ENCODE measurements around the gene TRIM52.
A peak's percentile ranks its signal among the peaks of the same experiment; 100 is the strongest.

The TRIM52 gene

GRCh38 chr5:181224390-181225229 lies 36.3 kb downstream of the TRIM52 start:
- Histone ChIP-seq H3K9ac (ENCODE audit: low read depth, low read length) (peak overlapping the region; percentile 96), H3K27me3 (ENCODE audit: control insufficient read depth, insufficient read depth, low read length) (no peaks in the 10 kb centered on the region), H3K4me2 (ENCODE audit: low read length) (peak overlapping the region; percentile 90), H3K4me3 (ENCODE audit: low read length) (peak overlapping the region; percentile 87), H3K9me3 (replicated peaks; ENCODE audit: low read length) (no peaks in the 10 kb centered on the region), H3K4me1 (ENCODE audit: control insufficient read depth, insufficient read depth, low read length) (peaks cover 11% of the 10 kb centered on the region), H3K36me3 (ENCODE audit: insufficient read depth, low read length) (peaks cover 3% of the 10 kb centered on the region)

DNA sequence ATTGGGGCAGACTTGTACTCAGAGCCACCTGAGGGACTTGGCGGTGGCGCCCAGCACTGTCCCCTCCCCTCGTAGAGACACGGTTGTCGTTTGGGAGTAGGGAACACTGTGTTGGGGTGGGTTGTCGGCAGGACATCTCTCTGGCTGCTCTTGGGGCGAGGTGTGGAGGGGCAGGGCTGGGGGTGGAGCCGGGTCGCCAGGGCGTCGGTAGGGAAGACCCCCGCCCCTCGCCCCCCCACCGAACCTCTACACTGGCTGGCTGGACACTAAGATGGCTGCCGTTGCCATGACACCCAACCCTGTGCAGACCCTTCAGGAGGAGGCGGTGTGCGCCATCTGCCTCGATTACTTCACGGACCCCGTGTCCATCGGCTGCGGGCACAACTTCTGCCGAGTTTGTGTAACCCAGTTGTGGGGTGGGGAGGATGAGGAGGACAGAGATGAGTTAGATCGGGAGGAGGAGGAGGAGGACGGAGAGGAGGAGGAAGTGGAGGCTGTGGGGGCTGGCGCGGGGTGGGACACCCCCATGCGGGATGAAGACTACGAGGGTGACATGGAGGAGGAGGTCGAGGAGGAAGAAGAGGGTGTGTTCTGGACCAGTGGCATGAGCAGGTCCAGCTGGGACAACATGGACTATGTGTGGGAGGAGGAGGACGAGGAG lies 37.1 kb downstream of the TRIM52 start:
- Histone ChIP-seq H3K9me3 (replicated peaks; ENCODE audit: low read length) (no peaks in the 10 kb centered on the region), H3K9ac (ENCODE audit: low read depth, low read length) (peak overlapping the region; percentile 96), H3K27me3 (ENCODE audit: control insufficient read depth, insufficient read depth, low read length) (no peaks in the 10 kb centered on the region), H3K4me1 (ENCODE audit: control insufficient read depth, insufficient read depth, low read length) (peaks cover 11% of the 10 kb centered on the region), H3K4me3 (ENCODE audit: low read length) (peak overlapping the region; percentile 87), H3K4me2 (ENCODE audit: low read length) (peak overlapping the region; percentile 90), H3K36me3 (ENCODE audit: insufficient read depth, low read length) (peaks cover 3% of the 10 kb centered on the region)

DNA sequence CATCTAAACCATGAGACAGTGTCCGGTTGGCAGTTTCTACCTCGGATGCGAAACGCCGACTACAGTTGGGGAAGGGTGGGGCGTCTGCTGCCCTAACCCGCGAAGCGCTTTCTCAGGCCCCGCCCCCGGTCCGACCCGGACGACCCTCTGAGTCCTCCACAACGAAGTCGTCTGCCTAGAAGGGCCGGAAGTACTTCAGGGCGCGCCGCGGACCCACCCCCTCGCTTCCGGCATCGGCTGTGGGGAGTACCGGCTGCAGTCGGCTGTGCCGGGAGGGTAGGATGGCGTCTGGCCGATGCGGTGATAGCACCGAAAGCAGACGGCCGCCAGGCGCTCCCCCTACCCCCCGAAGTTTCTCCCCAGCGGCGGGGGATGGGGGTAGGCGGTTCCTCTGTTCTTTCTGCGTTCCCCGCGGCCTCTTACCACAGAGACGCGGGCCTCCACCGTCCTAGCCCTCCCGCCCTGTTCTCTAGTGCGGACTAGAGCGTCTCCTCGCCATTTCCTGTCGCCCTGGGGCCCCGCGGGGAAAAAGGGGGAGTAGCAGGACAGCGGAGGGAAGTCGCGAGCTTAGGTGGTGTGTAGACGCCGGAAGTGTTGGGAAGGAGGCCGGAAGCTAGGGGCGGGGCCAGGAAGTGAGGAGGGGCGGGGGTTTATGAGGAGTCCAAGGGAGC lies 37.8 kb downstream of the TRIM52 start, which contains the start of gene TRIM41:
Gene TRIM41, plus strand, starts transcription at position 224 of the 671 bp plus-strand sequence. CDS start 719 bp downstream, outside the sequence.
- Histone ChIP-seq H3K9ac (ENCODE audit: low read depth, low read length) (peak within 1 kb of the TSS; percentile 96), H3K4me2 (ENCODE audit: low read length) (peak within 1 kb of the TSS; percentile 90), H3K36me3 (ENCODE audit: insufficient read depth, low read length) (peaks cover 3% of the 10 kb centered on the region), H3K27me3 (ENCODE audit: control insufficient read depth, insufficient read depth, low read length) (no peaks in the 10 kb centered on the region), H3K4me3 (ENCODE audit: low read length) (peak within 1 kb of the TSS; percentile 87), H3K4me1 (ENCODE audit: control insufficient read depth, insufficient read depth, low read length) (peaks cover 11% of the 10 kb centered on the region), H3K9me3 (replicated peaks; ENCODE audit: low read length) (no peaks in the 10 kb centered on the region)

GRCh38 chr5:181222630-181223057 lies 38.3 kb downstream of the TRIM52 start:
- peak overlapping the region; percentile 96 for H3K9ac ChIP-seq (ENCODE audit: low read depth, low read length)
- peak overlapping the region; percentile 90 for H3K4me2 ChIP-seq (ENCODE audit: low read length)
- H3K27me3 ChIP-seq (ENCODE audit: control insufficient read depth, insufficient read depth, low read length) = no peaks in the 10 kb centered on the region
- H3K4me1 ChIP-seq (ENCODE audit: control insufficient read depth, insufficient read depth, low read length) = peaks cover 14% of the 10 kb centered on the region
- peaks cover 3% of the 10 kb centered on the region for H3K36me3 ChIP-seq (ENCODE audit: insufficient read depth, low read length)
- peak overlapping the region; percentile 87 for H3K4me3 ChIP-seq (ENCODE audit: low read length)
- no peaks in the 10 kb centered on the region for H3K9me3 ChIP-seq (replicated peaks; ENCODE audit: low read length)

DNA sequence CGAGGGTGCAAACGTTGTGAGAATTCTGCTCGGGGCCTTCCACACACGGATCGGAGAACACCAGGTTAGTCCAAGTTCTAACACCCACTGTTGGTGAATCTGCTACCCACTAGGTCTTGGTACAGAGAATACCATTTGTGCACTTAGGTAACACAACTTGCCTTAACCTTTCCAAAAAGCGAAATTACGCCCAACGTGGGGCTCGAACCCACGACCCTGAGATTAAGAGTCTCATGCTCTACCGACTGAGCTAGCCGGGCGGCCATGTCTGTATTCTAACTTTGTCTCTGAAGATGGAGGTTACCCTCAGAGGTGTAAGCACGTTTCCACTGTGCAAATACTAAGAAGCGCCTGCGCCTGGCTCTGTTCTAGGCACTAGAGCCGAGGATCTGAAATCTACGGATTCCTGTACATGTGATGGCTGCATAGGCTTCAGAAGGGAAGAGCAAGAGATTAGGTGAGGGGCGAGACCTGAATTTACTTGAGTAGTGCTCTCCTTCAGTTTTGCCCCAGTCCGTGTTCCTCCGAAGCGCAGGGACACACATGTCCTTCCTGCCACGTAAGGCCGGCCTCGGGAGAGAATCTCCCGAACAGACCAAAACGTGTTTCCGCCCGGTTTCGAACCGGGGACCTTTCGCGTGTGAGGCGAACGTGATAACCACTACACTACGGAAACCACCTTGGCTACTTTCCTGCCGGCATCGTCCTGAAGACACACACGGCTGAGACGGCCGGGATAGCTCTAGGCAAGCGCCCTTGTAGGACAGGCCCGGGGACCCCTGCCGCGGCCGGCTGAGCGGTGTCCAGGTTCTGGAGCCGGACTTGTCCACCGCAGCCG lies 38.9 kb downstream of the TRIM52 start:
- Histone ChIP-seq H3K27me3 (ENCODE audit: control insufficient read depth, insufficient read depth, low read length) (no peaks in the 10 kb centered on the region), H3K36me3 (ENCODE audit: insufficient read depth, low read length) (peaks cover 1% of the 10 kb centered on the region), H3K4me3 (ENCODE audit: low read length) (peak overlapping the region; percentile 87), H3K4me2 (ENCODE audit: low read length) (peak overlapping the region; percentile 90), H3K9me3 (replicated peaks; ENCODE audit: low read length) (no peaks in the 10 kb centered on the region), H3K4me1 (ENCODE audit: control insufficient read depth, insufficient read depth, low read length) (peaks cover 16% of the 10 kb centered on the region), H3K9ac (ENCODE audit: low read depth, low read length) (peak overlapping the region; percentile 96)

GRCh38 chr5:181221105-181221791 lies 39.7 kb downstream of the TRIM52 start:
- Histone ChIP-seq H3K36me3 (ENCODE audit: insufficient read depth, low read length) (no peaks in the 10 kb centered on the region), H3K9me3 (replicated peaks; ENCODE audit: low read length) (no peaks in the 10 kb centered on the region), H3K4me2 (ENCODE audit: low read length) (peak overlapping the region; percentile 90), H3K4me3 (ENCODE audit: low read length) (no peak overlapping the region), H3K9ac (ENCODE audit: low read depth, low read length) (no peak overlapping the region), H3K27me3 (ENCODE audit: control insufficient read depth, insufficient read depth, low read length) (no peaks in the 10 kb centered on the region), H3K4me1 (ENCODE audit: control insufficient read depth, insufficient read depth, low read length) (peaks cover 16% of the 10 kb centered on the region)

- H3K4me2 ChIP-seq (ENCODE audit: low read length) = no peak overlapping the region
- H3K9ac ChIP-seq (ENCODE audit: low read depth, low read length) = no peak overlapping the region
- H3K4me3 ChIP-seq (ENCODE audit: low read length) = no peak overlapping the region
- no peaks in the 10 kb centered on the region for H3K36me3 ChIP-seq (ENCODE audit: insufficient read depth, low read length)
- H3K27me3 ChIP-seq (ENCODE audit: control insufficient read depth, insufficient read depth, low read length) = no peaks in the 10 kb centered on the region
- peaks cover 19% of the 10 kb centered on the region for H3K4me1 ChIP-seq (ENCODE audit: control insufficient read depth, insufficient read depth, low read length)
- H3K9me3 ChIP-seq (replicated peaks; ENCODE audit: low read length) = no peaks in the 10 kb centered on the region
Observed at GRCh38 chr5:181220178-181220515, 40.8 kb downstream of the TRIM52 start.

DNA sequence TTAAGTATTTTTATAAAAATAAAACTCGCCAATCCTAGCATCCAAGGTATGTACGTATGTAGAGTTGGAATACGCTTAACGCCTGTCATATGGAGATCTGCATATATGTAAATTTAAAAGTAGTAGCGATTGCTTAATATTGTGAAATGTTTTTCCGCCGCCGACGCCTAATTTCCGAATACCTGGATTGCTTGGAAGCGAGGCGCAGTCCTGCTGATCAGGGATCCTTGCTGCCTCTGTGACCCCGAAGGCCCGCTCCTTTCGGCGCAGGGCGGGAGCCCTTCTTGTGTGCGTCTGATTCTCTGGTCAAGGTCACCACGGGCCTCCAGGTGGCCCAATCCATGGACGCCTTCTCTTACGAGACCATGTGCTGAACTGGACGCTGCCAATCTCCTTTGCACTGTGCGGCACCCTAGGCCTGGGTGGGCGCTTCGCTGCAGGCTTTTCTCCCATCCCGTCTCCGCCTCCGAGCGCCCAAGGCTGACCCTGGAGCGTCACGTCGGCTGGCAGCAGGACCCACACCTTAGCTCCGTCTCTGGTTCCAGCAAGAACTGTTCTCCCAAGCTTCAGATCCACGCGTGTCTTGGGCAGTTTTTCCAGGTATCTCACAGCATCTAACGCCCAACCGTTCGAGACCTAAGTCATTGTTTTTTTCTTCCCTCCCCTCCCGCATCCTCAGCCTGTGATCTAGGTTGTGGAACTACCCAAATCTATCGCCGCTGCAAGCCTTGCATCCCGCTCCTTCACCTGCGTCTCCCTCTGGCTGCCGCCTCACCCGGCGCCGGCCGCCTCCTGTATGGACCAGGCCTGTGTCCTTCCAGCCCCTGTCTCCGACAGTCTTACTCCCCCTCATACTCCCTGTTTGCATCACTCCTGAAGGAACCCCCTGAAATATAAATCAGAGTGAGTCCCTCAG lies 41.4 kb downstream of the TRIM52 start:
- Histone ChIP-seq H3K4me3 (ENCODE audit: low read length) (no peak overlapping the region), H3K36me3 (ENCODE audit: insufficient read depth, low read length) (no peaks in the 10 kb centered on the region), H3K9me3 (replicated peaks; ENCODE audit: low read length) (no peaks in the 10 kb centered on the region), H3K4me1 (ENCODE audit: control insufficient read depth, insufficient read depth, low read length) (peaks cover 18% of the 10 kb centered on the region), H3K4me2 (ENCODE audit: low read length) (no peak overlapping the region), H3K27me3 (ENCODE audit: control insufficient read depth, insufficient read depth, low read length) (no peaks in the 10 kb centered on the region), H3K9ac (ENCODE audit: low read depth, low read length) (no peak overlapping the region)

DNA sequence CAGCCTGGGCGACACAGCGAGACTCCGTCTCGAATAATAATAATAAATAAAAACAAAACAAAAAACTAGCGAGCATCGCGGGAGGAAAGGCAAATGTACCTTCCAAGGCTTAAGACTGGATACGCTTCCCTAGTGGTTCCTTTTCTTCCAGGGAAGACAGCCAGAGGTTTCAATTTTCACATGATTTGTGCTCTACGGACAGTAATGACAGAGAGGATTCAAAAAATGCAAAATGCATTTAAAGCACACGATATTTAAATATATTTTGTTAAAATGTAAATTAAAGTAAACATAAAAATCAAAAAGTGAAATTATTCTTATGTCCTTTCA lies 42.2 kb downstream of the TRIM52 start:
- H3K9ac ChIP-seq (ENCODE audit: low read depth, low read length) = no peak overlapping the region
- H3K4me3 ChIP-seq (ENCODE audit: low read length) = peak overlapping the region; percentile 64

DNA sequence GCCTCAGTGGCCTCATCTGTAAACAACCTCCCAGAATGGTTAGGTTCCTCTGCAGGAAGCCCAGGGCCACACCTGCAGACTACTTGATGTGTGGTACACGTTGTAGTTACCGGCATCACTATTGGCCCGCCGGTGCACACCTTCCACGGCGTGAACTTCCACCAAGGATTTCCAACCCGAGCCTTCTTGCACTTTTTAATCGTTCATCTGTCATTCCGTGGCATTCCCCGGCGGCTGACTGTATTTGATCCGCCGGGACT lies 43.2 kb downstream of the TRIM52 start:
- H3K36me3 ChIP-seq (ENCODE audit: insufficient read depth, low read length) = no peaks in the 10 kb centered on the region
- H3K9ac ChIP-seq (ENCODE audit: low read depth, low read length) = no peak overlapping the region
- H3K4me2 ChIP-seq (ENCODE audit: low read length) = peak overlapping the region; percentile 81
- no peaks in the 10 kb centered on the region for H3K9me3 ChIP-seq (replicated peaks; ENCODE audit: low read length)
- peaks cover 11% of the 10 kb centered on the region for H3K4me1 ChIP-seq (ENCODE audit: control insufficient read depth, insufficient read depth, low read length)
- H3K4me3 ChIP-seq (ENCODE audit: low read length) = peak overlapping the region; percentile 65
- H3K27me3 ChIP-seq (ENCODE audit: control insufficient read depth, insufficient read depth, low read length) = no peaks in the 10 kb centered on the region

More for the DNA sequence above, 42.2 kb downstream of the TRIM52 start:
- Histone ChIP-seq H3K36me3 (ENCODE audit: insufficient read depth, low read length) (no peaks in the 10 kb centered on the region), H3K27me3 (ENCODE audit: control insufficient read depth, insufficient read depth, low read length) (no peaks in the 10 kb centered on the region), H3K9me3 (replicated peaks; ENCODE audit: low read length) (no peaks in the 10 kb centered on the region), H3K4me1 (ENCODE audit: control insufficient read depth, insufficient read depth, low read length) (peaks cover 11% of the 10 kb centered on the region), H3K4me2 (ENCODE audit: low read length) (peak overlapping the region; percentile 81)

Data from skeletal muscle satellite cell (primary cell).